Stimulated activated CD8-positive, alpha-beta memory T cell treated with anti-CD3 and anti-CD28 coated beads, Interleukin-12 subunit alpha, Interleukin-12 subunit beta, amount 100 ng/mL, for 24 hours (primary cell): ENCODE data around the gene MAB21L2.
"Not testable (repeated sequence)": the region's sequence is repeated elsewhere in the genome, so short reads cannot be mapped to it uniquely, and the experiment has no call there.

Experiments used
- DNase-seq: peaks from one replicate; pipeline ENCODE4 v3.0.0-alpha.2; 2020; ENCODE audit errors: extremely low read depth

Gene MAB21L2

GRCh38 chr4:150582146-150582872, at the start of gene MAB21L2:
Gene MAB21L2, plus strand, starts transcription at chr4:150582151. Its CDS starts 879 bp downstream, at chr4:150583030.
- no peak for DNase-seq

DNA sequence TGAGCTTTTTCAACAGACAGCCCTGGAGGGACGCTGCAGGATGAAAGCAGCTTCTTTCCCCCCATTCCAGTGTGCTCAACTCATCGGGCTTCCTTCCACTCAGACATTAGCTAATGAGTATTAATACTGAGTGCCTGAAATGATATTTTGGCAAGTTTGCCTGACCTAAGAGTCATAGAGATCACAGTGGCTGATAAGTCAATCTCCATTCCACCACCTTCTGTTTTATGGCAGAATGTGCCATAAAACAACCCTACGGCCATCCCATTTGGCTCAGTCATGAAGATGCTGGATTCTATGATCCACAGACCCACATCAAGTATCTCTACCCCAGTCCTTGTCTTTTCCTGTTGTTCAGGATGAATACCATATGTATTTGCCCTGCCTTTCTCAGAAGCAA, 48.3 kb upstream of the MAB21L2 start:
- no peak for DNase-seq

DNA sequence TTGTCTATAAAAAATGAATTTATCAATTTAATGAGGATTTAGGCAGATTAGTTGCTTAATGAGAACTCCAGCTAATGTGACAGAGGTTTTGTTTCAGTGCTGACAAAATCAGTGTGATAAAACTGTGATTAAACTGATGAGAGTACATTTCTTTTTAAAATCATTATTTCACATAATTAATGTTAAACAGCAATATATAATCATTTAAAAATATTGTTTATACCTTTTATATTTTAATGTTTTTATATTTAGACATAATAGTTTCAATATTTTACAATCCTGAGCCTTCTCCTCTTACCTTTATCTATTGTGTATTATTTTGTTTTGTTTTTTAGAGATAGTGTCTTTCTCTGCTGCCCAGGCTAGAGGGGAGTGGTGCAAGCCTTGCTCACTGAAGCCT, 47.1 kb upstream of the MAB21L2 start:
- DNase-seq, result no peak

GRCh38 chr4:150537911-150538310, 44.0 kb upstream of the MAB21L2 start:
- not testable (repeated sequence) for DNase-seq

DNA sequence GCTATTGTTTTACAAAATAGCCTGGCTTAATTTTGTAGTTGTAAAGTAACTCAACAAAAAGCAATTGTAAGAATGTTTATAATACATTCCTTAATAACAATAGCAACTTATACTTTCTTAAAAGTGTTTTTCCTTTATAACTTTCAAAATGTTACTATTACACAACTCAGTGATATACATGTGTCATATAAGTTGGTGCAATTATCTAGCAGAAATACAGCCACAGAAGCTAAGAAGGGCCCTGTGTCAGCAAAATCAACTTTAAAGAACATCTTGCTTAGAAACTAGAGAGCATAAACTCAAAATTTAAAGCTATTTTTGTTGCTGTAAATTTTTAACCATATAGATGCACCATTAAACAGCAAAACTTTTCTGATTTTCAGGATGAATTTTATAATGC, 41.4 kb upstream of the MAB21L2 start:
- no peak for DNase-seq

- DNase-seq, result no peak
Observed at GRCh38 chr4:150540959-150541360, 41.0 kb upstream of the MAB21L2 start.

DNA sequence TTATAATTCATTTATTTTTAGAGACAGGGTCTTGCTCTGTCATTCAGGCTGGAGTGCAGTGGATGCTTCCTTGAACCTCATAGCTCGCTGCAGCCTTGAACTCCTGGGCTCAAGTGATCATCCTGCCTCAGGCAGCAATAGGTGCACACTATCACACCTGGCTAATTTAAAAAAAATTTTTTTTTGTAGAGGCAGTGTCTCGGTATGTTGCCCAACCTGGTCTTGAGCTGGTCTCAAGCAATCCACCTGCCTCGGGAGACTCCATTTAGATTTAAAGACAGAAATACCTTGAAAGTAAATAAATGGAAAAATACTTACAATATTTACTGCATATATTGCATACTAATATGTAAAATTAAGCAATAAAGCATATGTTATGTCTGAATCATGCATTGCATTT, 40.3 kb upstream of the MAB21L2 start:
- no peak for DNase-seq

- DNase-seq, result no peak
Observed at GRCh38 chr4:150543042-150543441, 38.9 kb upstream of the MAB21L2 start.

DNA sequence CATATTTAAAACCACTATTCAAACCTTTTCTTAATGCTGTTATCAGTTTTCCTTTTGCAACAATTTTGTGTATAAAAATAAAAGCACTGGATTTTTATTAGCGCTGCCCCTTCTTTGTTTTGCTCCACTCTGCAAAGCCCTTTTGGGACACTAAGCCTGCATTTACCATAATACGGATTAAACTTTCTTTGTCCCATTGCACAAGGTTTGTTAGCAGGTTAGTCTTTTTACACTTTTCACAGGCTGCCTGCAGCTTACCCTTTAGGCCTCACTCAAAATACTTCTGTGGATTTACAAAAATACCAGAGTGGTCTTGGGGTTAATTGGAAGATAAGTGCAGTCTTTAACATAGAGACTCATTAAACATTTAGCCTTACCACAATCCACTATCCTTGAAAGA, 35.7 kb upstream of the MAB21L2 start:
- no peak for DNase-seq

DNA sequence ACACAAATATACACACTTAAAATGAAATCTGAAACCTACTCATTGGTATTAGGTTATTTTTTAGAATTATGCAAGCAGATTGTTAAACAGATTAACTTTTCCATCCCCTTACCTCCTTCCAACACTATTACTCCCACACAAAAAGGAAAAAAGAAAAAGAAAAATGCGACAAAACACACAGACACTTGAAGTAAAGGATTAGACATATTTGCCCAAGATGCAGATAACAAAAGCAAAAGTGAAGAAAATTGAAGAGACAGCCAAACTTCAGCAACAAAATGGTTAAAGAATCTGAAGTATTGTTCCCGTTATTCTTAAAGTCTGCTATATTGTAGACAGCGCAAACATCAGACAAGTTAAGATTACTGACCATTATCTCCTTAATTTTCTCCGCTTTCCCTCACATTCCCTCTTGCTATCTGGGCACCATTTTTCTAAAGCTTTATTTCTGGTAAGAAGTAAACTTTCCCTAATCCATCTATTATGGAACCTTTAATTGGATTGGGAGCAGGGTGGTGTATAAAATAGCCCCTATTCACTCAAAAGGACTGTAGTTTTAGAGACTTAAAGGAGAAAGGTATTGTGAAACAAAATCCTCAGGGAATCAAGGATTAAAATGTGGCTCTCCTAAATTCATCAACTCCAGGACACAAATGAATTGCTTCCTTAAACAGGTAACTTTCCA, 34.7 kb upstream of the MAB21L2 start:
- DNase-seq, result no peak

GRCh38 chr4:150557811-150558210, 24.1 kb upstream of the MAB21L2 start:
- DNase-seq, result not testable (repeated sequence)

DNA sequence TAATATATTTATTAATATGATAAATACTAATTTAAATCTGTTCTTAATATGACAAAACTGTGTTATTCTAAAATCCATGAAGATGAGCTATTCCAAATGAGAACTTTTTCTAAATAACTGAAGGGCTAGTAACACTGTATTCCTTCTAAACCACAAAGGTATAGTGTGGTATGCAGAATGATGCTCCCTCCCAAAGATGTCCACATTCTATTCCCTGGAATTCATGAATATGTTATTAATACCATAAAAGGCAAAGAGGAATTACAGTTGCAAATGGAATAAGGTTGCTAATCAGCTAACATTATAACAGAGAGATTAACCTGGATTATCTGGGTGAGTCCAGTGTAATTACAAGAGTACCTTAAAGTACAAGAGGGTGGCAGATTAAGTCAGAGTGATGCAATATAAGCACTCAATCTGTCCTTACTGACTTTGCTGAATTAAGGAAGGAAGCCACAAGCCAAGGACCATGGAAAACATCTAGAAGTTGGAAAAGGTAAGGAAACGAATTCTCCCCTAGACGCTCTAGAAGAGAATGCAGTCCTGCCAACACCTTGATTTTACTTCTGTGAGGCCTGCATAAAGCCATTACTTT, 20.7 kb upstream of the MAB21L2 start:
- no peak for DNase-seq

DNA sequence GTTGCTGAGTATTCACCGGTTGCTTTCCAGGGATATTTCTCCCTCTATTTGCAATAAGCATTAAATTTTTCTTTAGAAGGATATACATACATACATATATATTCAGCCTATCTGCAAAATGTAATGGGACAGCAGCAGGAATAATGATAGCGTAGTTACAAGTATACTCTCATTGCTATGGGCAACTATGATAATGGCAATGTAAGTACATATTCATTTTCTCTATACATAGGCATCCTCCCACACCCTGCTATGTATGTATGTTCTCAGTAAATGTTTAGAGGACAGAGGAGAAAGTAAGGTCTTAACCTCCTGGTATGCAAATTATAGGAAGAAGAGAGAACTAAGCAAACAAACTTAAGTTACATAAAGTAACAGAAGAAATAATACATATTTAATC, 19.7 kb upstream of the MAB21L2 start:
- DNase-seq, result no peak

DNA sequence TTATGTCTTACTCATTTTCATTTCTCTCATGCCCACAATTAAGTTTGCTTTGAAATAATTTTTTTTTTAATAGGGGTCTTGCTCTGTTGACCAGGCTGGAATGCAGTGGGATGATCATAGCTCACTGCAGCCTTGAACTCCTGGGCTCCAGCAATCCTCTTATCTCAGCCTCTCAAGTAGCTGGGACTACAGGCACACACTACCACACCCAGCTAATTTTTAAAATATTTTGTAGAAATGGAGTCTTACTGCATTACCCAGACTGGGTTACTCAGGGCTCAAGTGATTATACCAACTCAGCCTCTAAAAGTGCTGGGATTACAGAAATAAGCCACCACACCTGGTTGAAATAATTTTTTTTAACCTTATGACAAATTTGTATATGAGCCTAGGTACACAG, 19.2 kb upstream of the MAB21L2 start:
- DNase-seq, result no peak

DNA sequence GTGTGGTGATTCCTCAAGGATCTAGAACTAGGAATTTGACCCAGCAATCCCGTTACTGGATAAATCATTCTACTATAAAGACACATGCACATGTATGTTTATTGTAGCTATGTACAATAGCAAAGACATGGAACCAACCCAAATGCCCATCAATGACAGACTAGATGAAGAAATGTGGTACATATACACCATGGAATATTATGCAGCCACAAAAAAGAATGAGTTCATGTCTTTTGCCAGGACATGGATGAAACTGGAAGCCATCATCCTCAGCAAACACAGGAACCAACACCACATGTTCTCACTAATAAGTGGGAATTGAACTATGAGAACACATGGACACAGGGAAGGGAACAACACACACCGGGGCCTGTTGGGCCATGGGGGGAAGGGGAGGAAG, 17.0 kb upstream of the MAB21L2 start:
- not testable (repeated sequence) for DNase-seq

- DNase-seq, result no peak
Observed at GRCh38 chr4:150567070-150567469, 14.9 kb upstream of the MAB21L2 start.

- DNase-seq, result no peak
Observed at GRCh38 chr4:150569384-150569987, 12.5 kb upstream of the MAB21L2 start.

GRCh38 chr4:150569998-150570535, 11.9 kb upstream of the MAB21L2 start:
- no peak for DNase-seq

GRCh38 chr4:150570862-150571261, 11.1 kb upstream of the MAB21L2 start:
- no peak for DNase-seq

GRCh38 chr4:150572704-150573504, 9.0 kb upstream of the MAB21L2 start:
- DNase-seq, result no peak

GRCh38 chr4:150573534-150573933, 8.4 kb upstream of the MAB21L2 start:
- DNase-seq, result no peak

DNA sequence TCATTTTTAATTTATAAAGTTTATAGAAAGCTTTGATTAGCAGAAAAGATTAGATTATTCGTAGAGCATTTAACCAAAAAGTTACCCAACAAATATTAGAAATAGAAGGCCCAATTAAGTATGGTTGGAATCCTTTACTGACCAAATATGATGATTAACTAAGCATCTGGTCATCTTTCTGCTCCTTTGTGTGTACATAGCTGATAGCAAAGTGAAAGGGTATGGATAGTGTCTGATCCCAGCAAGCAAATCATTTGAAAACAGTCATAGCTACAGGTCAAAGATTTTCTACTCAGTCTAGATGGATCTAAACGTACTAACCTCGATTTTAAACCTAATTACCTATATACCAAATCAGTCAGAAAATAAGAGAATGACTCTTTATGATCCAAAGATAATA, 7.3 kb upstream of the MAB21L2 start:
- DNase-seq, result no peak
